Uterus (tissue), 2 donors: ENCODE data around the gene CYYR1.

Source experiments
- CTCF ChIP-seq, 4 experiments: fragments of 200-600 bp in 2 of 4; fragments of 450-650 bp in 2 of 4; sonication (generic) in 2 of 4; IDR thresholded peaks; one replicate each; pipeline ENCODE4 v1.5.1; 2016 to 2019; ENCODE audit warnings: antibody characterized with exemption in 4 of 4, mild to moderate bottlenecking in 2 of 4, moderate library complexity in 1 of 4
- POLR2A ChIP-seq, 2 donors: fragments of 450-650 bp; IDR thresholded peaks; one replicate each; pipeline ENCODE4 v1.6.1; 2016; ENCODE audit warnings: antibody characterized with exemption in 2 of 2, mild to moderate bottlenecking in 1 of 2, moderate library complexity in 1 of 2

GRCh38 chr21:26617176-26617575 lies 44.1 kb upstream of the CYYR1 start:
- TF ChIP-seq POLR2A (IDR thresholded peaks at IDR 0.05) (no peak), CTCF (IDR thresholded peaks at IDR 0.05) (no peak)
